CD4-positive, alpha-beta T cell treated with Interleukin-6 for 4 hours (primary cell): ENCODE results near the gene ACVR2B.

ENCODE experiments used
- DNase-seq: peaks from one replicate; pipeline ENCODE4 v3.0.0-alpha.2; 2020; ENCODE audit warnings: mixed read lengths

The ACVR2B gene

DNA sequence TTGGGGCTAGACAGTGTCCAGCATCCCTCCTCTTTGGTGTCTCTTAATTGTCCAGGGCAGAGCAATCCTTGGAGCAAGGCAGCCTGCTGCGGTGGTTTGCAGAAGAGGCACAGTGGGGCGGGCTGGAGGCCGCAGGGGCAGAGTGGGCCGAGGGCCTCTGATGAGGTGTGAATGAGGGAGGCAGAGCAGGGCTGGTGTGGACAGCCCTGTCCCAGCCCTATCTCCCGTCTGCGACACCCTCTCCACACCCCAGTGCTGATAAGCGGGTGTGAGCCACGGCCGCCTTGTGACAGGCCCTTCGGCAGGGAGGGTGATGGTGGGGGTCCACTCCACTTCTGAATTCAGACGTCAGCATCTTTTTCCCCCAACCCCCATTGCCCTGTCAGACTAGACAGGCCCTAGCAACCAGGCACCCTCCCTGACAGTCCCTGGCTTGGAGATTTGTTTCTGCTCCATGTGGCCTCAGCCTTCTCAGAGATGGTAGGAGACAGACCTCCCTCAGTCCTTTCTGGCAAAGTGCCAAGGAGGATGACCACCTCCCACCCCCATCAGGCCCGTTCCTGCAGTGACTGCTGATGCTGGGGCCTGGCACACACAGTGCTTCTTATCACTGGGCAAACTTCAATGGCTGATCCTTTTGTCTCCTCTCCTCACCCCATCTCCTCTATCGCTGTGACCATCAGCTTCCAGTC lies 79.7 kb downstream of the ACVR2B start:
- DNase-seq, result no peak

DNA sequence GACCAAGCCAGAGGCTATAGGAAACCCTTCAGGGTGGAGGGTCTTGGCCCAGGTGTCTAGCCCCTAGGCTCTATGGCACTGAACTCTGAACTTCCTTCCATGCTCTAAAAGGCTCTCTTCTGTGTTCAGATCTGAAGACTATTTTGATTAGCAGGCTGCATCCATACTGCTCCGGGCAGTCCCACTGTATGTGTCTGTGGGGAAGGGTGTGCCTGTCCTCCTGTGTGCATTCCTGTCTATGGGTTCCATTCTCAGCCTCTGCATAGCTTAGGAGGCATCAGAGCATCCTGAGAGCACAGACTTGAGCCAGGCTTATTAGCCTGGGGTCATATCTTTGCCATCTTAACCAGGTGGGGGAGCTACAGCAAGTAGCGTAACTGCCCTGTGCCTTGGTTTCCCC lies 80.5 kb downstream of the ACVR2B start:
- DNase-seq, result no peak

DNA sequence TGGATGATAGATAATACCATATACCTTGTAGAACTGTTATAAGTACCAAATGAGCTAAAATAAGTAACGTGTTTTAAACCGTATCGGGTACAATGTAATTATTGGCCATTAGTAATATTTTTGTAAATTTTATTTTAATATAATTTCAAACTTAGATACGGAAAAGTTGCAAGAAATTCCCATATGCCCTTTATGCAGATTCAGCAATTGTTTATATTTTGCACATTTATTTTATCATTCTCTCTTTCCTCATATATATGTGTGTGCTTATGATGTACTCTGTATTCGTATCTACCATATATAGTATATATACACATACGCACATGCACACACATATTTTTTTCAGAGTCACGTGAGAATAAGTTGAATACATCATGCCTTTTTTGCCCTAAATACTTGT lies 80.9 kb downstream of the ACVR2B start:
- no peak for DNase-seq

DNA sequence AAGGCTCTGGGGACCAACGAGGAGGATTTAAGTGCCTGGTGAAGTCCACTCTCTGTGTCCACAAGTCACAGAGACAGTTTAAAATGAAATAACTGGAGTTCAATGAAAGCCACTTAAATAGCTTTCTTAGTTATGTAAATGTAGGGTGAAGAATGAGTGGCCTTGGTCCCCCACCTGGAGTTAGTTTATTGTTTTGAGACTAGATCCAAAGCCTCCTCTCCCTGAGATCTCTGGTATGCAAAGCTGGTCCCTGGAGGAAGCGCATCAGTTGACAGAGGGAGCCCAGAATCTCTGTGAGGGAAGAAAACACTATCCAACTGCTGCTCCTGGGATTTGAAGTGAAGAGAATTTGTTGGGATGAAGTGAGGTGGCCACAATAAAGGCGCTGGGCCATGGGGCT lies 83.0 kb downstream of the ACVR2B start:
- DNase-seq, result no peak

DNA sequence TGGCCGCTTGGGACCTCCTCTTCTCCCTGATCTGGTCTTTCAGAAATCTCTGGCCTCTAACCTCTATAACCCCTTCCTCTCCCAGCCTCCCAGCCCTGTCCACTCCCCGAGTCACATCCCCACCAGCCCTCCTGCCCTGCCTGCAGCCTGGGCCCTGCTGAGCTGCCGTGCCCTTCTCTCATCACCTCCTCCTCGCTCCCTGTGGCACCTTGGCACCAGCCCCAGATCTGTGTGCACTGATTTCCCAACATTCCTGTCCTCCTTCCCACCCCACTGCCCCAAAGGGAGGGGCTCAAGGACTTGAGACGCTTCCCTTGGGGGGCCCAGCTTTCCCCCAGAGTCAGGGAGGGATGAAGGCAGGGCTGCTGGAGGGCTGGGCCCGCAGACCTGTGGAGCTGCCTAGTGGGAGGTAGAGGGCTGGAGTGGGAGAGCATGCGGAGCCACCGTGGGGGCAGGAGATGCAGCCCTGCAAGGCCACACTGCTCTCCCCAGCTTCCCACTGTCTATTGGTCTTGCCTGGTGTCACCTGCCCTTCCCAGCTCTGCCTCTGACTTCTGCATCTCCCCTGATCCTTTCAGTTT lies 85.2 kb downstream of the ACVR2B start:
- DNase-seq, result no peak

DNA sequence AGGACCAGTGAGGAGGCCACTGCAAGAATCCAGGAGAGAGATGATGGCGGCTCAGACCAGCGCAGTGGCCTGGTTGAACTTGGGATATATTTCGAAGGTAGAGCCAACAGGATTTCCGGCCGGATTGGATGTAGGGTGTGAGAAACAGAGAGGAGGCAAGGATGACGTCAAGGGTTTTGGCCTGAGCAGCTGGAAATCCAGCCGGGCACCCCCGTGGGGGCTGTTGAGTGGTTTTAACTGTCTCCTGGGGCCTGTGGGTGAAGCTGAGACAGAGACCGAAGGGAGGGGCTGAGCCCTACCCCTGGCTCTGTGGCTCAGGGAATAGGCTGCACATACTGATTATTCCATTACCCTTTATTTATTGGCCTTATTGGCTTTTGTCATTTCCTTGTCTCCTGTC lies 88.1 kb downstream of the ACVR2B start:
- DNase-seq, result no peak
